Endothelial cell of umbilical vein (primary cell): Measurements from ENCODE around the gene RECK.

Source experiments
- EZH2 ChIP-seq: IDR thresholded peaks from 2 replicates; pipeline ENCODE4 v1.6.1; 2012; ENCODE audit warnings: borderline replicate concordance, low read depth, mild to moderate bottlenecking, moderate library complexity, low read length, inconsistent platforms; ENCODE audit not compliant: severe bottlenecking
- FOS ChIP-seq: IDR thresholded peaks from 2 replicates; pipeline ENCODE4 v1.6.1; 2011; ENCODE audit warnings: mild to moderate bottlenecking, low read length, moderate library complexity, borderline replicate concordance; ENCODE audit not compliant: insufficient read depth
- GATA2 ChIP-seq: IDR thresholded peaks from 2 replicates; pipeline ENCODE4 v1.7.0; 2011; ENCODE audit warnings: low read depth, mild to moderate bottlenecking, moderate library complexity, mixed read lengths, low read length; ENCODE audit not compliant: insufficient read length, insufficient read depth
- MYC ChIP-seq: IDR thresholded peaks from one replicate; pipeline ENCODE4 v1.6.1; 2011; ENCODE audit warnings: mild to moderate bottlenecking, low read depth, low read length
- POLR2A ChIP-seq: IDR thresholded peaks from 2 replicates; pipeline ENCODE4 v1.6.1; 2012; ENCODE audit warnings: low read depth, mild to moderate bottlenecking, control low read depth, low read length
- TF ChIP-seq, protein P1 (sequence below), 2 donors: IDR thresholded peaks; 1 replicate in 1 of 2; 2 replicates in 1 of 2; pipeline ENCODE4 v1.5.1; 2011; ENCODE audit warnings: low read length in 2 of 2, mild to moderate bottlenecking in 2 of 2, moderate library complexity in 2 of 2, control low read depth in 1 of 2, inconsistent platforms in 1 of 2, low read depth in 1 of 2; ENCODE audit not compliant: insufficient read depth in 1 of 2; ENCODE audit errors: extremely low read depth in 1 of 2
- TF ChIP-seq, protein P2 (sequence below): IDR thresholded peaks from 2 replicates; pipeline ENCODE4 v1.6.1; 2011; ENCODE audit not compliant: insufficient read depth, insufficient read length

DNA sequence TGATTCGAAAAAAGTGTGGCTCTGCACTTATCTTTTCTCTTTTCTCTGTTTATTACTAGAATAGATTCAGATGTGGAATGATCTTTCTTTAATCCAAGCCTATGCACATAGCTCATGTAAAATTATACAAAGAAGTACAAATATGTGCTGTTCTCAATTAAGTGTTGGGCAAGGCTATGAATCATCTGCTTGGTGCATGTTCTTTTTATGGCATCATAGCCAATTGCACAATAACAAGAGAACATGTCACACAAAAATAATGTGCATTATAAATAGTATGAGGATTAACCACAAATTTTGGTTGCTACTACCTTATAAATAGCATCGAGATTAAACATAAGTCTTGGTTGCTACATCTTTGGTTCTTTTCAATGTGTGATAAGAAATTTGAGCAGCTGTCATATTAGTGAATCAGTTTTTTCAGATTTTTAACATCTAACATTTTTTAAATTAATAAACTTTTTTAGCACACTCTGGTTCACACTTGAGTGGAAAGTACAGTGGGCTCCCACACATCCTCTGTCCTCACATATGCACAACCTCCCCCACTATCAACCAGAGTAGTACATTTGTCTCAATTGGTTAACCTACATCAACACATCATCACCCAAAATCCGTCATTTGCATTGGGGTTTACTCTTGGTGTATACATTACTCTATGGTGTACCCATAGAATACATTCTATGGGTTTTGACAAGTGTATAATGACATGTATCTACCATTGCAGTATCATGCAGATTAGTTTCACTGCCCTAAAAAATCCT, 6.8 kb upstream of the RECK start:
- TF ChIP-seq GATA2 (no peak), EZH2 (no peak), POLR2A (no peak), FOS (peak; percentile 24), MYC (no peak)
- TF ChIP-seq, protein P1, sequence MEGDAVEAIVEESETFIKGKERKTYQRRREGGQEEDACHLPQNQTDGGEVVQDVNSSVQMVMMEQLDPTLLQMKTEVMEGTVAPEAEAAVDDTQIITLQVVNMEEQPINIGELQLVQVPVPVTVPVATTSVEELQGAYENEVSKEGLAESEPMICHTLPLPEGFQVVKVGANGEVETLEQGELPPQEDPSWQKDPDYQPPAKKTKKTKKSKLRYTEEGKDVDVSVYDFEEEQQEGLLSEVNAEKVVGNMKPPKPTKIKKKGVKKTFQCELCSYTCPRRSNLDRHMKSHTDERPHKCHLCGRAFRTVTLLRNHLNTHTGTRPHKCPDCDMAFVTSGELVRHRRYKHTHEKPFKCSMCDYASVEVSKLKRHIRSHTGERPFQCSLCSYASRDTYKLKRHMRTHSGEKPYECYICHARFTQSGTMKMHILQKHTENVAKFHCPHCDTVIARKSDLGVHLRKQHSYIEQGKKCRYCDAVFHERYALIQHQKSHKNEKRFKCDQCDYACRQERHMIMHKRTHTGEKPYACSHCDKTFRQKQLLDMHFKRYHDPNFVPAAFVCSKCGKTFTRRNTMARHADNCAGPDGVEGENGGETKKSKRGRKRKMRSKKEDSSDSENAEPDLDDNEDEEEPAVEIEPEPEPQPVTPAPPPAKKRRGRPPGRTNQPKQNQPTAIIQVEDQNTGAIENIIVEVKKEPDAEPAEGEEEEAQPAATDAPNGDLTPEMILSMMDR (IDR thresholded peaks at IDR 0.05; ENCODE audit: extremely low read depth in 1 of 2, insufficient read depth in 1 of 2, low read depth in 1 of 2, low read length in 2 of 2): no peak
- TF ChIP-seq, protein P2, sequence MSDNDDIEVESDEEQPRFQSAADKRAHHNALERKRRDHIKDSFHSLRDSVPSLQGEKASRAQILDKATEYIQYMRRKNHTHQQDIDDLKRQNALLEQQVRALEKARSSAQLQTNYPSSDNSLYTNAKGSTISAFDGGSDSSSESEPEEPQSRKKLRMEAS: no peak
